Measurements from ENCODE around the gene TTC21A.
"Not testable (repeated sequence)": the region's sequence is repeated elsewhere in the genome, so short reads cannot be mapped to it uniquely, and the experiment has no call there.

Gene TTC21A

DNA sequence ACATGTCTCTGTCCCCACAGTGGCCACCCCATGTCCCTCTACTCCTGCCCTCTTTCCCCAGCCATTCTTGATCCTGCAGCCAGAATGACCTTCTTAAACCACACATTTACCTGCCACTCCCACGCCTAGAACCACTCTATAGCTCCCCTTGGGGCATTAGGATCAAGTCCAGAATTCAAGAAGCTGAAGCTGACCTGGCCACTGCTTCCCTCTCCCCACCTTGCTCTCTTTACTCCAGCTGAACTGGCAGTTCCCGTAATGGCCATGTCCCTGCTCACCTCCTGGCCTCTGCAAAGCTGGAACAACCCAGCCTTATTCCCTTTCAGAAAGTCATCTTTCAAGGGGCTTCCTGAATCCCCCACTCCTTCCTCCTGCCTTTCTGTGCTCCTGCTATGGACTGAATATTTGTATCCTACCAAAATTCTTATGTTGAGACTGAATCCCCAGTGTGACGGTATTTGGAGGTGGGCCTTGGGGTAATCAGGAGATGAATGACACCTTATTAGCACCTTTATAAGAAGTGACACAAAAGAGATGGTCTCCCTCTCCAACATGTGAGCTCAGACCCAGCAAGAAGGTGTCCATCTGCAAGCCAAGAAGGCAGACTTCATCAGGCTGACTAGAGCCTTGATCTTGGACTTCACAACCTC is 42.1 kb downstream of the TTC21A start:
- DNase-seq (ENCODE audit: low spot score): no peak

DNA sequence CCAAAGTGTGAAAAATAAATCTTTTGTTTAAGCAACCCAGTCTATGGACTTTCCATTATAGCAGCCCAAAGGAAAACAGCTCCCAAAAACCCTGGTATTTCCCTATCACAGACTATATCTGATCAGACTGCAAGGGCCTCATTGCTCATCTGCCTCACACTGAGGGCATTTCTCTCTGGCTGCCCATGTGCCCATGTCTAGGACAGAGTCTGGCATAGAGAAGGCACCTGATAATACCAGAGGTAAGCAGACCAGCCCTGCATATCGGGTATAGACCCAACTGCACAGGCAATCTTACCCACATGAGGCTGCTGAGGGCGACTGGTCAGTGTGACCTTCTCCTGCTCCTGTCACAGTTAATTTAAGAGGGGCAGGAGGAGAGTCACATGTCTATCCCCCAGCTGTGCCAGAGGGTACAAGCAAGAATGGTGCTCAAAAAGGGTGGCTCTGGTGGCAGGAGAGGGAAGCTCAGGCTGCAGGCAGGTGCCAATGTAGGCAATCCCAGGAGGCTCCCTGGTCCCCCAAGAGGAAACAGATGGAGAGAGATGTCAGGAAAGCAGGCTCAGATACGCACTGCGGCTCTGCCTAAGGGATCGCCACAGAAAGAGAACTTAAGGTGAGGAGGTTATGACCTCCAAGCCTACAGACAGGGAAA is 42.8 kb downstream of the TTC21A start:
- peak; percentile 37 for DNase-seq (ENCODE audit: low spot score)

DNA sequence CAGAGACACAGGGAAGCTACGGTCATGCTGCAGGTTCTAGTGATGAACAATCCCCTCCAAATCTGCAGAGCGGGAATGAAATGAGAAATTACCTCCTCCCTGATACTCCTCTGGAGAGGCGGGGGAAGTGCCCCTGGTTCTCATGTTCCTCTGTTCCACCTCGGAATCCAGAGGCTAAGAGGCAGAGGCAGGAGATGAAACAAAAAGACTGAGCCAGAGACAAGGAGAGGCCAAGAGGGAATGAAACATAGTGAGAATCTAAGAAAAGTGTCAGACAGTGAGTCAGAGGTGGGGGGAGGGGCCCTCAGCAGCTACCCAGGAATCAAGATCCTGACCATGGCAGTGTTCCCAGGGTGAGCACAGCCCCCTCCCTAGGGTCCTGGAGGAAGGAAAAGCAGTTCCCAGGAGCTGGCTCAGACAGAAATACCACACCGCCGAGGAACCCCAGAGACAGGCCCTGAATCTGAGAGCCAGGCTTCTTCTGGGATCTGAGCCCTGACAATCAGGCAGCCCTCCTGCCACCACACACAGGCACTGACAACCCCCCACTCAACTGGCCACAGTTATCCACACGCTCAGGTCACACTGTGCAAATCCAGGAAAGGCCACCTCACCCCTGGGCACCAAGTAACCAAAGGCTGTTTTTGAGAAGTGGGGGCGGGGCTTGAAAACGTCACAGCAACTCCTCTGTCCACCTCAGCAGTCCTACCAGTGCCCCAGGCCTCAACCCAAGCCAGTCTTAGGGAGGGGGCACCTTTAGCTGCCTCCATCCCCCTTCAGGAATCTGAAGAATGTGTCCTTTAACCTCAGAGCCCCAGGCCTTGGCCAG is 43.5 kb downstream of the TTC21A start:
- peak; percentile 8 for DNase-seq (ENCODE audit: low spot score)

DNA sequence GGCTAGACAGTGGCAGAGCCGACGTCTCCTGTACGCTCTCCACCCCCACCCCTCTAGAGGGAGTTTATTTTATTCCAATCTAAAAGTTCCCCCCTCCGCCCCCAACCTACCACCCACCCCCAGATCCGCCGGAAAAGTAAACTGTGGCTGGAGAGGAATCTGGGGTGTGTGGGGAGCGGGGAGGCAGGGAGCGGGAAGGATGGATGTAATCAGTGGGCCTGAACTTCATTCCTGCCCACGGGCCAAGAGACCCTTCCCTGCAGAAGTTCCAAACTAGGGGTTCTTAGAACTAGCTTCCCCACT is 46.4 kb downstream of the TTC21A start:
- no peak for DNase-seq (ENCODE audit: low spot score)

DNA sequence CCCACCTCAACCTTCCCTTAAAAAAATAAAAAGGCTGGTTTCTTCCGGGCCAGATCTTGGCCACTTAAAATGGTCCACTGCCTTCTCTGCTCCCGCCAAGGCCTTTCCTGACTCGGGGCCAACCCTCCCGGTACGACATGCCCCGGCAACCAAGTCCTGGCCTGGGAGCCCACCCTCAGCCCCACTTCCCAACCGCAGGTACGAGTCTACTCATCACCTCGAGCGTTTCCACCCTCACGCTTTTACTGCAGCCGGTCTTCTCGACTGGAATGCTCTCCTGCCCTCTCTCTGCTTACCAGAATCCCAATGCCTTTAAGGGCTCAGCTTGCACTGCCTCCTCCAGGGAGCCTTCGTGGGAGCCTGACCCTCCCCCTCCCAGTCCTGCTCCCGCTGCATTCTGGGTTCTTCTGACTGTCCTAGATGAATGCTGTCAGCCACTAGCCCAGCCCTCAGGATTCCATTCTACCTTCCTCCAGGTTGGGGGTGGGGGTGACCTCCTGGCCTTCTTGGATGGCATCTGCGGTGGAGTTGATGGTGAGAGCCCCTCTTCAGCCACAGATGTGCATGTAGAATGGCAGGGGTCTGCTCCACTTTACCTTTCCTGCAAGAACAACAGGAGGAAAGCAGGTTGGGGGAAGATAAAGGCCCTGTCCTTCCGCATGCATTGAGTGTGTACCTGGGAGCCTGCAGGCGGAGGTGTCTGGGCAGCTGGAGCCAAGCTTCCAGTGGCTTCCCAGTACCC is 47.0 kb downstream of the TTC21A start:
- DNase-seq (ENCODE audit: low spot score): peak; percentile 28

DNA sequence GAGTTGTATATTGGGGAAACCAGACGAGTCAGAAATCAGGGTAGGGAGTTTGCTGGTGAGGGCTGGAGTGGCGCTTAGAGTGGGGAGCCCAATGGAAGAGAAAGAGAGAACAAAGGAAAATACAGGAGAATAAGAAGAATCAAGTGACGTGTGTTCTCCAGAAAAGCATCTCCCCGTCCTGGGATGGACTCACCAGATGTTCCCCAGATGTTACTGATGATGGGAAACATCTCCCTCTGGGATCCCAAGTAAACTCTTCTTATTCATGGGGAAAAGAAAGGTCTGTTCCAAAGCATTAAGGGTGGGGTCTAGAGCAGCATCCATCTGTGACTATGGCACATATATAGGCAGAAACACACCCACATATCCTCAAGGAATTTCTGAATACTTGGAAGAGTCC is 48.9 kb downstream of the TTC21A start:
- no peak for DNase-seq (ENCODE audit: low spot score)

DNA sequence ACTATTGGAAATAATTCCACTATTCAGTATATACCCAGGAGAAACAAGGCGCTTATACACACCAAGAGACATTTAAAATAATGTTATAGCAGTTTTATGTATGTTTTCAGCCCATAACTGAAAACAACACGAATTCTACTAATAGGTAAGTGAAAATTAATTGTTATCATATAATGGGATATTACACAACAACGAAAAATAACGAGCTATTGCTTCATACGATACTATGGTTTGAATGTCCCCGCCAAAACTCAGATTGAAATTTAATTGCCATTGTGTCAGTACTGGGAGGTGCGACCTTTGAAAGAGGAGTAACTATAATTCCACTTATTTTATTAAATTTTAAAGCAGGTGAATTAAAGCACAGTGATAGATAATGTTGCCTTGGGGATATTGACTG is 49.9 kb downstream of the TTC21A start:
- no peak for DNase-seq (ENCODE audit: low spot score)

DNA sequence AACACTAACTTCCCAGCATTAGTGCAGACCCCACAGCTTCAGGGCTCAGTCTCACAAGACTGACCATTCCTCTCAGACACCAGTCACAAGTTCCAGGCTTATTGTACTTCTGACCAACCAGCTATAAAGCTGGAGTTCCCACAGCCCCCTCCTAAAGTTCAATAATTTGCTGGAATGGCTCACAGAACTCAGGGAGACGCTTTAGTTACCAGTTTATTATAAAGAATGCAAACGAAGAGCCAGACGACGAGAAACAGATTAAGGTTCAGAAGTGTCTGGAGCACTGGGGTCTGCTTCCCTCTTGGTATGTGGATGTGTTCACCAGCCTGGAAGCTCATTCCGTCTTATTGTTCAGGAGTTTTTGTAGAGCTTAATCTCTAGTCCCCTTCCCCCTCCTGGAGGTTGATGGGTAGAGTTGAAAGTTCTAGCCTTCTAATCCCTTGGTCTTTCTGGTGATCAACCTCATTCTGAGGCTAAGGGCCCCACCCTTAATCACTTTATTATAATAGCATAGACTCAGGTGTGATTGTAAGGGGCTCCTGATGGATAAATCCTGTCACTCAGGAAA is 50.8 kb downstream of the TTC21A start:
- no peak for DNase-seq (ENCODE audit: low spot score)

DNA sequence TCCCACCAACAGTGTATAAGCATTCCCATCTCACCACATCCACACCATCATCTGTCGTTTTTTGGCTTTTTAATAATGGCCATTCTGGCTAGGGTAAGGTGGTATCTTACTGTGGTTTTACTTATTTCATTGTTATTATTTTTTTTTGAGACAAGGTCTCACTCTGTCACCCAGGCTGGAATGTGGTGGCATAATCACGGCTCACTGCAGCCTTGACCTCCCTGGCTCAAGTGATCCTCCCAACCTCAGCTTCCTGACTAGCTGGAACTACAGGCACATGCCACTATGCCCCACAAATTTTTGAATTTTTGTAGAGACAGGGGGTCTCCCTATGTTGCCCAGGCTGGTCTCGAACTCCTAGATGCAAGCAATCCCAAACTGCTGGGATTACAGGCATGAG is 56.9 kb downstream of the TTC21A start:
- DNase-seq (ENCODE audit: low spot score): no peak

DNA sequence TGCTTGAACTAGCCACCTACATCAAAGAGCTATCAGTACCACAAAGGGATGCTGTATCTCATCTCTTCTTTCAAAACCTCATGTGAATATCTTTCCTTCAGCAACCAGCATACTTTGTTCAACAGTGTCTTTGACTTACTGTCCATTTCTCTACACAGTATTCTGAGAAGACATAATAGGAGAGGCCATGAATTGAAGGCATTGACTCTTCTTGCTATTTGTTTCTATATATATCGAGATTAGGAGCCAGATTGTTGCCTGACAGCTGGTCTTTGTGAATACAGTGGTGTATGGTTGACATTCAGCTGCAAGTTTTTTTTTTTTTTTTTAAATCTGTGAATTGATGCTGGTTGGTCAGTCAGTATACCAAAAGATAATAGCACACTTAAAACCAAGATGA is 58.0 kb downstream of the TTC21A start:
- no peak for DNase-seq (ENCODE audit: low spot score)

DNA sequence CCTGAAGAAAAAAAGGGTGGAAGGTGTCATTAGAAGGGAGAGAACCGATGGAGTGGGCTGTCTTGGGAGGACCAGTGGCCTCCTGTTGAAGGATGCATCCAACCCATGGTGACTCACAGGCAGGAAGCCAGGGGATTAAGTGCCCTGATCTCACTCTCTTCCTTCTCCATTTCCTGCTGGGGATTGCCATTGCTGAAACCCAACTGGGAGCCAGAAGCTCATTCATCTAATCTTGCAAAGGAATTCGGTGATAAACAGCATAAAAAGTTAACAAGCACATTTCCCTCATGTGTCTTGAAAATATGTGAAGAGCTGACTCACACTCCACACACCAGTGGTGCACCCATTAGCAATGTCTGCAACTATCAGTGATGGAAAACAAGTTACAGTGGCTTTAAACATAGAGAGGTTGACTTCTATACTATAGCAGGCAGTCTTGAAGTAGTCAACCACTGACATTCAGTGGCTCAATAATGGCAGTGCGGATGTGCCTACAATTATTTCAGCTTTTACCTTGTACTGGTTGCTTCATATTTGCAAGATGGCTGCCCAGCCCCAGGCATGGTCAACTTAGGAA is 58.7 kb downstream of the TTC21A start:
- no peak for DNase-seq (ENCODE audit: low spot score)

DNA sequence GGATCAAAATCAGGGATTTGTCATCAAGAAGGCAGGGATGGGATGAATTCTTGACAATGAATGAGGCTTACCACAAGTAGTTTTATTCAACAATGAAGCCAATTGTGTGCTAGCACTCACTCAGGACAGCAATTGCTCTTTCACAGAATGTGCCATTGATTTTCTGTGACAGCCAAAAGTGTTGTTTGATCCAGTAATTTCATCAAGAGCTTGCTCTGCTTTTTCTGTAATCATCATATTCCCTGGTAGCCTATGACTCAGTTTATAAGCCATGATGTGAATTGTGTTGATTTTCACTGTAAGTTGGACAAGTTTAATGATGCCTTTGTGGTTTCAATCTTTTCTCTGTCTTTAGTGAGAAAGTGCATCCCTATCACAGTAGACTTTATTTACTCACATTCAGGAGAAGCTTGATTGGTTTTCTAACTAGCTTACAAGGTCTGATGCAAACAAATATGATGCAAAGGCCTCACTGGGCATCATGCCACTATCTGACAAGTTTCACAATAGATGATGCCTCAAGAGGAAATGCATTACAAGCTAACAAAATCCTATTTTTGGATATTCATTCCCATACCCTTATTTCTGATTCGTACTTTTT is 59.6 kb downstream of the TTC21A start:
- DNase-seq (ENCODE audit: low spot score): no peak

DNA sequence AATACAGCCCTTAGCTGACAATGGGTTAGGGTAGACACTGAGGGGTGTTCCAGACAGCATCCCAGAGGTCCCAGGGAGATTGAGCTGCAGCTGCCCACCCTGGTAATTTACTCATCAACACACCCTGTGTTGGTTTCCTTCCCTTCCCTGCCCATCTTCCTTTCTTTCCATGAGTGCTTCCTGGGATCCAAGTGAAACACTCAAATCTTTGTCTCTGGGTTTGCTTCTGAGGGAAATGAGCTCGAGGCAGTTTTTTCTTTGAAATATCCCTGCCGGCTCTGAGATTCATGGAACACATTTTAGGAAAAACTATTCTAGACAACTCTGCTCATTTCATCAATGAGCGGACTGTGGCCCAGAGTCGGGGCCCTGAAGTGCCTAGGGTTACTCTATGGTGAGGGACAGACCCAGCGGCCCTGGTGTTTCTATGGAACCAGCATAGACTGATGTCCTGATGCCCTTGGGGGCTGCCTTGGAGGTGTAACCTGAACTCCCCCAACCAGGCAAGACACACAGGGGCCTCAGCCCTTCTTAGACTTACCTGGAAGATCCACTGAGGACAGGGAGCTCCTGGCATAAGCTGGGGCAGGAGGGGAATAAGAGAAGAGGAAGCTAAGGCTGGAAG is 60.8 kb downstream of the TTC21A start:
- DNase-seq (ENCODE audit: low spot score): no peak

DNA sequence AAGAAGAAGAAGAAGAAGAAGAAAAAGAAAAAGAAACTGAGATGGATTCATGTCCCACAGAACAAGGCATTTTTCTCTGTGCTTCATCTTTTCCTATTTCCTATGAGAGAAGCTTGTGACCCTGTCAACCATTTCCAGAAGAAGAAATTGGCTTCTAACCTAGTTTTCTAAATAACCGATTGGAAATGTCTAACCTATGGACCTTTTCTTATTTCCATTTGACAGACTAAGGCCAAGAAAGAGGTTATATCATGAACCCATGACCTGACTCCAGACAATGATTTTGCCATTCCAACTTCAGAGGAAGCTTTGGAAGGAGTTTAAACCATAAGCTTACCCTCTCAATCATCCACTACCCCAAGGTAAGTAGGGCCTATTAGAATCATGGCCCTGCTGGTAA is 62.2 kb downstream of the TTC21A start:
- no peak for DNase-seq (ENCODE audit: low spot score)

DNA sequence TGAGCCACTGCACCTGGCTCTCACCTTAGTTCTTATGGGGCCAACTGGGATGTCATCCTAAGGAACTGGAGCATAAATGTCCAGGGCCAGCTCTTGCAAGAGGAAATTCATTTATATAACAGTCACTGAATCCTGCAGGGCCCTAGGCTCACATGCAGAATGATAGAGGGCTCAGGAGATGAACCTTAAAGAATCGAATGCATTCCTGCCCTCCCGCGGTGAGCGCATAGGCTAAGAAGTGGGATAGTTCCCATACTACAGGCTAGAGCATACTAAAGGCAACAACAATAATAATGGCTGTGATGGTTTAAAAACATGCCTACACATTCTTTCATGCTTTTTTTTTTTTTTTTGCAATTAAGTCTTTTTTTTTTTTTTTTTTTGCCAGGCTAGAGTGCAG is 63.0 kb downstream of the TTC21A start:
- no peak for DNase-seq (ENCODE audit: low spot score)

DNA sequence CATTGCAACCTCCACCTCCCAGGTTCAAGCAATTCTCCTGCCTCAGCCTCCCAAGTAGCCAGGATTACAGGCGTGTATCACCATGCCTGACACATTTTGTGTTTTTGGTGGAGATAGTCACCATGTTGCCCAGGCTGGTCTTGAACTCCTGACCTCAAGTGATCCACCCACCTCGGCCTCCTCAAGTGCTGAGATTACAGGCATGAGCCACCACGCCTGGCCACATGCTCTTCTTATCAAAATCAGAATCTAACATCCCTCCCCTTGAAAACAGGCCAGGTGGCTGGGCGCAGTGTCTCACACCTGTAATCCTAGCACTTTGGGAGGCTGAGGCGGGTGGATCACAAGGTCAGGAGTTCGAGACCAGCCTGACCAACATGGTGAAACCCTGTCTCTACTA is 63.4 kb downstream of the TTC21A start:
- DNase-seq (ENCODE audit: low spot score): not testable (repeated sequence)

DNA sequence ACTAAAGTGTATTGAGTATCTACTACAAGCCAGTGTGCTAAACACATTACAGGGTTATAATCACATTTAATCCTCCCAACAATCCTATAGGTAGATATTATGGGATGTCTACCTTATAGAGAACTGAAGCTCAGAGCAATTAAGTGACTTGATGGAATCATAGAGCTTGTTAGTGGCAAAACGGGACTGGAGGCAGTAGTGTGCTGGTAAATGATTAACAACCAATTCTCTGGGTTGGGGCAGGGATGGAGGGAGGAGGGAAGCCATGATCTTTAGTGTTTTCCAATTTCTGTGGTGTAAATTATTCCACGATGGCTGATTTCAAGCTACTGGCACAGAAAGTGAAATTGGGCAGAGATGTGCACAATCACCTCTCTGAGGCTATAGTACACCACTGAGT is 64.4 kb downstream of the TTC21A start:
- no peak for DNase-seq (ENCODE audit: low spot score)

DNA sequence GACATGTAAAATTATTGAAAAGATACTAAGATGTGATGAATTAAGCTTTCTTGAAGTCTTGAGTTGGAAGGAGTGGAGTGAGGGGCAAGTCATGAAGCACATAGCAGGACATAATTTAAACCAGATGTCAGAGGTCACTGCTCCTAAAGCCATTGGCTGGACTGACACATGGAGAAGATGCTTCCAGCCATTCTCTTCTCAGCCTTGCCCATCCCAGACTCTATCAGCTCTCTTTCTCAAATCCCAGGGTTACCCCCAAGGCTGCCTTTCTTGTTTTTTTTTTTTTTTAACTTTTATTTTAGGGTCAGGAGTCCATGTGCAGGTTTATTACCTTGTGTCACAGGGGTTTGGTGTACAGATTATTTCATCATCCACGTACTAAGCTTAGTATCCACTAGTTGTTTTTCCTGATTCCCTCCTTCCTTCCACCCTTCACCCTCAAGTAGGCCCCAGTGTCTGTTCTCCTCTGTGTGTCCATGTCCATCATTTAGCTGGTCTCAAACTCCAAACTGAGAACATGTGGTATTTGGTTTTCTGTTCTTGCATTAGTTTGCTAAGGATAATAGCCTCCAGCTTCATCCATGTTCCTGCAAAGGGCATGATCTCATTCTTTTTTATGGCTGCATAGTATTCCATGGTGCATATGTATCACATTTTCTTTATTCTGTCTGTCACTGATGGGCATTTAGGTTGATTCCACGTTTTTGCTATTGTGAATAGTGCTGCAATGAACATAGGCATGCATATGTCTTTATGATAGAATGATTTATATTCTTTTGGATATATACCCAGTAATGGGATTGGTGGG is 66.0 kb downstream of the TTC21A start:
- DNase-seq (ENCODE audit: low spot score): no peak

DNA sequence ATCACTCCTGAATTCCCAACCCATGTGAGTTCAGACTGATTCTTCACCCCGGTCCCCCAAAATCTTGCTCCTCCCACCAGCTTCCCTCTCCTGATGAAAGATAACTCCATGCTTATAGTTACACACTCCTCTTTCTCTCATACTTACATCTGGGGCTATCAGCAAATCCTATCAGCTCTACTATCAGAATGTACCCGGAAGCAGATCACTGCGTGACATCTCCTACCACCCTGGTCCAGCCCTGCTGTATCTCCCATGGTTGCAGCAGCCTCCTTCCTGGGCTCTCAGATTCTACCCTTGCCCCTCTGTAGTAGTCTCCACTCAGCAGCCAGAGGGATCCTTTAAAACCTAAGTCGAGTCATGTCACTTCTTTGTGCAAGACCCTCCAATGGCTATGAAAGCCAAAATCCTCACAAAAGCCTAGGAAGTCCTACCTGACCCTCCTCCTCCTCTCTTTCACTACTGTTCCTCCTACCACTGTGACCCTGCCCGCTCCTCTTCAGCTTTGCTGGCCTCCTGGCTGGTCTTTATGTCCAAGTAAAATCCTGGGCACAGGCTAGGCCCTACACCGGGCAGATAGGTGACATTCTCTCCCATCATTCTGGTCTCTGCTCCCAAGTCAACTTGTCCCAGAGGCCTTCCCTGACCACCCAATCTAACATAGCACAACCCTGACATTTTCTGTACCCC is 68.7 kb downstream of the TTC21A start:
- DNase-seq (ENCODE audit: low spot score): no peak

Data from SK-N-DZ (cell line).